ENCODE results near the gene CHCHD1. TPM values are rescaled to one million over a fixed set of nuclear protein-coding genes. Genes with fewer than 3 reads are reported as not detected.

Gene CHCHD1
- total RNA-seq, 1 experiment from 2014 or later = 46.8 TPM

GRCh38 chr10:73800560-73801252 is 18.9 kb downstream of the CHCHD1 start:
- in situ Hi-C loops (cut with HindIII; ENCODE audit: low pct_unique_long_range_greater_than_20kb, low sequenced_read_pairs) = no loop called here
- no peak for DNase-seq (ENCODE audit: low read depth, low spot score)

DNA sequence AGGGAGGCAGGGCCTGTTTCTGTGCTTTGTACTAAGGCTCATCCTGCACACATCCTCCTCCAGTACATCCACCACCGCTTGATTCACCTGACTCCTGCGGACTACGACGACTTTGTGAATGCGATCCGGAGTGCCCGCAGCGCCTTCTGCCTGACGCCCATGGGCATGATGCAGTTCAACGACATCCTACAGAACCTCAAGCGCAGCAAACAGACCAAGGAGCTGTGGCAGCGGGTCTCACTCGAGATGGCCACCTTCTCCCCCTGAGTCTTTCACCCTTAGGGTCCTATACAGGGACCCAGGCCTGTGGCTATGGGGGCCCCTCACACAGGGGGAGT is 19.4 kb downstream of the CHCHD1 start:
- no peak for DNase-seq (ENCODE audit: low read depth, low spot score)
- in situ Hi-C loops (cut with HindIII; ENCODE audit: low pct_unique_long_range_greater_than_20kb, low sequenced_read_pairs) = no loop called here

DNA sequence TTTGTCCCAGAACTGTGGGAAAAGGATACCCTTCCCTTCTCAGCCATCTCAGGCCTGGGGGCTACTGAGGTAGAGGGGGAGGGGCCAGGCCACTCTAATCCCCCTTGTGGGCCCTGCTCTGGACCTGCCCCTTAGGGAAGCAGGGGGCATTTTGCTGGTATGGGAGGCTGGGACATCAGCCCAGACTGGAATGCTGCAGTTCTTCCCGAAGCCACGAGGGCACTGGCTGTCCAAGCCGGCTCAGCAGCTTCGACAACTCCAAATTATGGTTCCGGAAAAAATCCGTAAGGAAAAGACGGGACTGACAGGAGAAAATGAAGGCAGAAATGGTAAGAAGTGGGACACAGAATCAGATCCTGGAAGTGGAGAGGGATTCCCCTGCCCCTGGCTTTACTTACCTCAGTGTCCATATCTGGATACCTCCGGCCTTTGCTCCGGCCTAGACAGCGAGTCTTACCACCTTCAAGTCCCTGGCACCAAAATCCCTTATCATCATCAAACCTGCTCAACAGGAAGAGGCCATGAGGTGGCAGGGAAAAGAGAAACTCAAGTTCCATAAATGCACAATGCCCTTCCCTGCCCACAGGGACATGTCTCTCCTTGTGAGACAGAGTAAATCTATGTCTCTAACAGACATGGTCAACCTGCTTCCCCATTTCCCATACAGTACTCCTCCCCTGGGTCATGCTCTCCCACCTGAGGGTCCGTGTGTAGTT is 20.6 kb downstream of the CHCHD1 start:
- in situ Hi-C loops (cut with HindIII; ENCODE audit: low pct_unique_long_range_greater_than_20kb, low sequenced_read_pairs) = no loop called here
- no peak for DNase-seq (ENCODE audit: low read depth, low spot score)

- DNase-seq (ENCODE audit: low read depth, low spot score) = no peak
- in situ Hi-C loops (cut with HindIII; ENCODE audit: low pct_unique_long_range_greater_than_20kb, low sequenced_read_pairs) = no loop called here
Observed at GRCh38 chr10:73803680-73804286, 21.9 kb downstream of the CHCHD1 start.

DNA sequence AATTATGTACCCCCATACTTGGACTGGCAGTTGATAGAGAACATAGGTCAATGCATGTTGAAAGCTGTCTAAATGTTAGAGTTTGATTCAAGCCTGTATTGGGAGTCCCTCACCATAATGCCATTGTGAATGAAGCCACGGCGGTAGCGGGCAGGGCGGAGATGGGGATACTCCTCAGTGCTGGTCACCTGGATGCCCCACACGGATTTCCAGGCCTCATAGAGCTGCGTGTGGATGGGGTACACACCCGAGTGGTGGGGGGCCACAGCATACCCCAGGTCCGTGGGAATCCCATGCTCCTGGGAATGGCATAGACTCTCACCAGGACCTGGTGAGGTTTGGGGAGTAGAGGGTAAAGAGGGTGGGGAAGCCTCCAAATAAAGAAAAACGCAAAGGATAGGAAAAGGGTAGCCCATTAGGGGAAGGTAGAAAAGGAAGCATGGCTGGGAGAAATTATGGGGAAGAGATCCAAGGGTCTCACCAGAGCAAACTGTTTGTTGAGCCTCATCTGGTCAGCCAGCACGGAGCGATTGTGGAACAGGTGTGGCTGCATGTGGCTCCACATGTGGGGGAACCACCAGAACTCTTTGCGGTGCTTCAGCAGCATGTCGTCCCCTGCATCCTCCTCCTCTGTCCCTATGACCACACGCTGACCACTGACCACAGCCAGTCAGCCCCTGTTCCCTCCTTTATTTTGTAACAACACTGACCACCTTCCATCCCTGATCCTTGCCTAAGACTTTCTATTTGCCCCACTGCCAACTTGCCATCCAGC is 24.5 kb downstream of the CHCHD1 start:
- DNase-seq (ENCODE audit: low read depth, low spot score) = no peak
- in situ Hi-C loops (cut with HindIII; ENCODE audit: low pct_unique_long_range_greater_than_20kb, low sequenced_read_pairs) = no loop called here

DNA sequence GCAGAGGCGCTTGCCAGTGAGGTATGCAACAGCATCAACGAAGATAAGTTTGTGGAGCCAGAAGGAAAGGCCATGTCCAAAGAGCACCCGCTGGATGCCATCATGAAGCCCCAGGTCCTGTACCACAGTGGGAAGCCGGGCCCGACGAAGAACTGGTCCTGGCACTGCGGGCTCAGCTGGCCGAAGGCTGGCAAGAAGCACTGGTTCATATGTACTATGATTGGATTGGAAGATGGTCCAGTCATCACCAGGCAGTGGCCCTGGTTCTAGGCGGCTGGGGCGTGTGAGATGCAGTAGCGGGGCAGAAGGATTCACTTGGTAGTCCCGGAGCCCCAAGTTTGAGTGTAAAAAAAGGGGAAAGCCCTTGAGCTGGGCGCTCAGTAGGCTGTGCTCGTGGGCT is 25.6 kb downstream of the CHCHD1 start:
- in situ Hi-C loops (cut with HindIII; ENCODE audit: low pct_unique_long_range_greater_than_20kb, low sequenced_read_pairs) = no loop called here
- DNase-seq (ENCODE audit: low read depth, low spot score) = no peak

GRCh38 chr10:73808021-73808815 is 26.4 kb downstream of the CHCHD1 start:
- no peak for DNase-seq (ENCODE audit: low read depth, low spot score)
- in situ Hi-C loops (cut with HindIII; ENCODE audit: low pct_unique_long_range_greater_than_20kb, low sequenced_read_pairs) = no loop called here

DNA sequence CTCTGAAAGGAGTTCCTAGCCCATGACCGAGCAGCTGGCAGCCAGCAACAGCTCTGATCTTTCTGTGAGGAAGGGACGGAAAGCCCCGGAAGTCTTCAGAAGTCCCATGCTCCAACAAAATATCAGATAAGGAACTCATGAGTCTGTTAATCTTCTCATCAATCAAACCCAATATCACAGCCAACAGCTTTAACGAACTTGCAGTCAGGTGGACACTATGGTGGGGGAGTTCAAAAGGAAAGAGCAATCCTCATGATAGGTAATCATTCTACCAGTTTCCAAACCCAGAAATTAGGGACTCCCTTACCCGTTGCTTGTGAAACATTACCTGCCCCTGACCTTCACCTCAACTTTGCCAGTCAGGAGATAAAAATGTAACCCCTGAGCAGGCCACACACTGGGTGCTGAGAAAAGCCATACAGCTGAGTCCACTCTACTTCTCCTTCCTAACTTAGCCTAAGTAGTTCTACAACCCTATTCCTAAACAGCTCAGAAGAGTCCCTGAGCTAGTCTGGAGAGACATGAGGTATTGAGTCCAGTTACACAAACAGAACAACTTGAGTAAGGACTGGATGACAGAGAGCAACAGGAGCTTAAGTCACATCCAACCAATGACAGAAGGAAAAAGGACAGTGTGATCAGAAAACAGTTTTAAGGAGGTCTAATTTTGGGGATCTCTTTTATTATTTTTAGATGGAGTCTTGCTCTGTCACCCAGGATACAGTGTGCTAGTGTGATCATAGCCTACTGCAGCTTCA is 27.4 kb downstream of the CHCHD1 start:
- in situ Hi-C loops (cut with HindIII; ENCODE audit: low pct_unique_long_range_greater_than_20kb, low sequenced_read_pairs) = no loop called here
- DNase-seq (ENCODE audit: low read depth, low spot score) = no peak

DNA sequence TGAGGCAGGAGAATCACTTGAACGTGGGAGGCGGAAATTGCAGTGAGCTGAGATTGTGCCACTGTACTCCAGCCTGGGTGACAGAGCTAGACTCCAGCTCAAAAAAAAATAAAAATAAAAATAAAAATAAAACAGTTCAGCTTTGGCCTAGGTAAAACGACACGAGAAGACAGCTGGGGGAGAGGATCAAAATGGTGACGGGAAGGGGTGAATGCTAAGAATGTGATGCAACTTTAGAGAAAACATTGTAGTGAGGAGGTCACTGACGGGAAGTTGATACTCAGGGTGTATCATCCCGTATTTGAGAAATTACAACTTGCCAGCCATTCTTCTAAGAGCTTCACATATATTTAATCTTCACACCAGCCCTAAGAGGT is 28.5 kb downstream of the CHCHD1 start:
- in situ Hi-C loops (cut with HindIII; ENCODE audit: low pct_unique_long_range_greater_than_20kb, low sequenced_read_pairs) = no loop called here
- DNase-seq (ENCODE audit: low read depth, low spot score) = no peak

GRCh38 chr10:73810735-73811465 is 29.1 kb downstream of the CHCHD1 start:
- no peak for DNase-seq (ENCODE audit: low read depth, low spot score)
- in situ Hi-C loops (cut with HindIII; ENCODE audit: low pct_unique_long_range_greater_than_20kb, low sequenced_read_pairs) = no loop called here

DNA sequence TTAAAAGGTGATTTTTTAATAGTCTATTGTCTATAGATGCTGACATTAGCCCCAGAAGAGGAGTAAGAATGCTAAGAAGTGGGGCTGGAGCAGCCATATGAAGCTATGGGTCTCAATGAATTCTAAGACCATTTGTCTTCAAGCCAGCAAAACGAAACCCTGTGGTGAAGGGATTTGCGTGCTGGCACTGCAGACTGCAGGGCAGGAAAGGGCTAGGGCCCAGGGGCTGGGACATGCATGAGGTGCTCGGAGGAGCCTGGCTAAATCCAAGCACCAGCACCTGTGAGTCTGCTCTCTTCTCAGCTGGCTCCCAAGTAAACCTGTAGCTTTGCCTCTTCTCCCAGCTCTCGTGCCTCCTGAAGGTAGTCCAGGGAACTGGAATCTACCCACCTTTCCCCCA is 30.8 kb downstream of the CHCHD1 start:
- no peak for DNase-seq (ENCODE audit: low read depth, low spot score)

GRCh38 chr10:73813333-73813732 is 31.5 kb downstream of the CHCHD1 start:
- no peak for DNase-seq (ENCODE audit: low read depth, low spot score)
- in situ Hi-C loops (cut with HindIII; ENCODE audit: low pct_unique_long_range_greater_than_20kb, low sequenced_read_pairs) = no loop called here

More for the DNA sequence above, 30.8 kb downstream of the CHCHD1 start:
- in situ Hi-C loops (cut with HindIII; ENCODE audit: low pct_unique_long_range_greater_than_20kb, low sequenced_read_pairs) = no loop called here

DNA sequence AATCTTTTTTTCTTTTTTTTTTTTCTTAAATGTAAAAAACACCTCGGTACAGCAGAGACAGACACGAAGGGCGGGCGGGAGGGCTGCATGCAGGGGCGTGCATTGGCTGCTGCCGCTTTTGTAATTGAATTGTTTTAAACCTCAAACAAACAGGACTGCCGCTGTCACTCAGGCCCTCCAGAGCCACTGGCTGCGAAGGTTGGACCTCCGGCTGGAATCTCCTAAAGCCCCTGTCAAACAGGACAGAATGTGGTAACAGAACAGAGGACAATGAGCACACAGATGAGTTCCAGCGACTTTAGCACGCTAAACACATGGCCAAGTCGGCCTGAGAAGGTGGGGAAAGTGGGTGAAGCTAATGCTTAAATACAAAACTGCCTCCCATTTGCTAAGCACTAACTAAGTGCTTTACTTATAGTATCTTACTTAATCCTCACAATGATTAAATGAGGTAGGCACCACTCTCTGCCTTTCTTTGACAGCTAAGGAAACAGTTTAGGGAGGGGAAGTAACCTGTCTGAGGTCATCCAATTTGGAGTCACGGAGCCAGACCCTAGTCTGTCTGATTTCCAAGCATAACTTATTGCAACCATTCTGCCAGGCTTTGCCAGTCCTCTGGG is 32.5 kb downstream of the CHCHD1 start:
- in situ Hi-C loops (cut with HindIII; ENCODE audit: low pct_unique_long_range_greater_than_20kb, low sequenced_read_pairs) = no loop called here
- no peak for DNase-seq (ENCODE audit: low read depth, low spot score)

DNA sequence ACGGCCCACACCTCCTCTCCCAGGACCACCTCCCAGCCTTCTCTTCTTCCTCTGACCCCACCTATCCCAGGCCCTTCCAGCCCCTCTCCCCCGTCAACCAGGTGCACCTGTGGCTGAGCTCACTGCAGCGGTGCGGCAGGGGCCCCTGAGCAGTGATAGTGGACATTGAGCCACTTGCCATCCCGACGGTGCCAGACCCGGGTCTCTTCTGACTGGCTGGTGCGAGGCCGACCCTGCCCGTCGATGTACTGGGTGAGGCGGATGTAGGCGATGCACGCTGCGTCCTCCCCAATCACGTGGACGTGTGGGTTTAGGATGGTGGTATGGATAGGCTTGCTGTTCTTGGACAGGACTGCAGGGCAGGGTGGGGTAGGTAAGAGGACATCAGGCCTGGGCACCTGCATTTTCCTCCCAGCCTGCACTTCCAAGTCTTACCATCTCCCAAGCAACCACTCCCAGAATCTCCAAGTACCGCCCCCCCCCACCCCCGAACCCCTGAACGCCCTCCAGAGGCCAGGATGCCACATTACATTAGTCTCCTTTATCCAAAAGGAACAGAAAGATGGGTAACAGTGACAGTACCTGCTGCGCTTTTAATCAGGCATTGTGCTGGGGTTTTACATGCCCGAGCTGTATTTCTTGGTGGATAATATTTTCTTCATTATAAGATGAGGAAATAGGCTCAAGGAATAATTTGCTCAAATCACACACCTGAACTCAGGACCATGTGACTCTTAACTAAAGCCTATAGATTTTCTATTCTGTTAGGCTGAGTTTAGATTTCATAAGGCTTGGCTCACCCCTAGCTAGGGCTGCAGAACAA is 33.3 kb downstream of the CHCHD1 start:
- in situ Hi-C loops (cut with HindIII; ENCODE audit: low pct_unique_long_range_greater_than_20kb, low sequenced_read_pairs) = no loop called here
- peak; percentile 44 for DNase-seq (ENCODE audit: low read depth, low spot score)

DNA sequence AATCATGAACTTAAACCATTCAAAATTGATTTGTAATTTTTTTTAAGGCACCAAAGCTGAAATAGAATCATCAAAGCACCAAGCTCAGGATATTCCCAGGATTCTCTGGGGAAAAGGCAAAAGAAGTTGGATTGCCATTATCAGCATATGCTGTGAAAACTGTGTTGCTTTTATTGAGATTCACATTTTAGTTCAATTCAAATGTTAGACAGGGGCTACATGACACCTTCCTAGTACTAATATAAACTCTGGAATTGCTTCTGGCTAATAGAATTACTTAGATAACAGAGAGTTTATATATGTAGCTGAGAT is 33.8 kb downstream of the CHCHD1 start:
- no peak for DNase-seq (ENCODE audit: low read depth, low spot score)
- in situ Hi-C loops (cut with HindIII; ENCODE audit: low pct_unique_long_range_greater_than_20kb, low sequenced_read_pairs) = no loop called here
